Measurements from ENCODE around the gene COG5.

Gene COG5

GRCh38 chr7:107253599-107253998 lies 310.1 kb downstream of the COG5 start:
- TF ChIP-seq GABPA (IDR thresholded peaks at IDR 0.05; ENCODE audit: low read depth) = no peak
- TF ChIP-seq SPI1 (IDR thresholded peaks at IDR 0.05; ENCODE audit: borderline replicate concordance, low read depth) = no peak
- TF ChIP-seq POLR2AphosphoS5 (IDR thresholded peaks at IDR 0.05; ENCODE audit: low read depth) = no peak
- TF ChIP-seq CTCF (IDR thresholded peaks at IDR 0.05; ENCODE audit: insufficient read depth, low read length) = no peak
- no peak for TF ChIP-seq REST (IDR thresholded peaks at IDR 0.05; ENCODE audit: insufficient replicate concordance, low read depth)
- H3K4me3 ChIP-seq (replicated peaks; ENCODE audit: insufficient read depth, low read length) = no peak overlapping the region
- no peak for DNase-seq (ENCODE audit: low read depth in 1 of 2, low spot score in 1 of 2)

GRCh38 chr7:107251963-107252362 lies 311.8 kb downstream of the COG5 start:
- no peaks in the 10 kb centered on the region for H3K27me3 ChIP-seq (ENCODE audit: insufficient read depth, poor library complexity, severe bottlenecking)

More at GRCh38 chr7:107253599-107253998, 310.1 kb downstream of the COG5 start:
- Histone ChIP-seq H3K27ac (replicated peaks) (no peak overlapping the region), H3K27me3 (ENCODE audit: insufficient read depth, poor library complexity, severe bottlenecking) (no peaks in the 10 kb centered on the region)

More at GRCh38 chr7:107251963-107252362, 311.8 kb downstream of the COG5 start:
- H3K4me3 ChIP-seq (replicated peaks; ENCODE audit: insufficient read depth, low read length) = no peak overlapping the region
- TF ChIP-seq CTCF (IDR thresholded peaks at IDR 0.05; ENCODE audit: insufficient read depth, low read length) (no peak), POLR2AphosphoS5 (IDR thresholded peaks at IDR 0.05; ENCODE audit: low read depth) (no peak), SPI1 (IDR thresholded peaks at IDR 0.05; ENCODE audit: borderline replicate concordance, low read depth) (no peak), REST (IDR thresholded peaks at IDR 0.05; ENCODE audit: insufficient replicate concordance, low read depth) (no peak), GABPA (IDR thresholded peaks at IDR 0.05; ENCODE audit: low read depth) (no peak)
- no peak overlapping the region for H3K27ac ChIP-seq (replicated peaks)
- no peak for DNase-seq (ENCODE audit: low read depth in 1 of 2, low spot score in 1 of 2)
